Choroid plexus epithelial cell (primary cell): ENCODE measurements around the gene BAHD1.

ENCODE experiments used
- DNase-seq: peaks from one replicate; pipeline ENCODE4 v3.0.0-alpha.2; 2010; ENCODE audit warnings: low read depth
- H3K4me3 ChIP-seq: 2 replicates; pipeline ENCODE4 v1.5.1; 2011; ENCODE audit warnings: low read depth, mild to moderate bottlenecking, control low read depth, low read length, moderate library complexity
- CTCF ChIP-seq: conservative IDR thresholded peaks from 2 replicates; pipeline ENCODE4 v1.5.1; 2011; ENCODE audit warnings: low read depth, mild to moderate bottlenecking, control low read depth, inconsistent platforms, low read length, moderate library complexity

Gene BAHD1

GRCh38 chr15:40472171-40472727, 31.5 kb downstream of the BAHD1 start:
- H3K4me3 ChIP-seq: peak overlapping the region; percentile 73
- no peak for TF ChIP-seq CTCF
- DNase-seq: no peak

- no peak overlapping the region for H3K4me3 ChIP-seq
- DNase-seq: no peak
- no peak for TF ChIP-seq CTCF
Measured at GRCh38 chr15:40474581-40474980, 33.8 kb downstream of the BAHD1 start.

- no peak for DNase-seq
- H3K4me3 ChIP-seq: no peak overlapping the region
- no peak for TF ChIP-seq CTCF
Measured at GRCh38 chr15:40477642-40478327, 37.0 kb downstream of the BAHD1 start.

- no peak overlapping the region for H3K4me3 ChIP-seq
- no peak for TF ChIP-seq CTCF
- no peak for DNase-seq
Measured at GRCh38 chr15:40479024-40479423, 38.3 kb downstream of the BAHD1 start.

- DNase-seq: no peak
- H3K4me3 ChIP-seq: no peak overlapping the region
- no peak for TF ChIP-seq CTCF
Measured at GRCh38 chr15:40481341-40482074, 40.8 kb downstream of the BAHD1 start.

GRCh38 chr15:40483919-40484318, 43.2 kb downstream of the BAHD1 start:
- no peak for TF ChIP-seq CTCF
- H3K4me3 ChIP-seq: no peak overlapping the region
- DNase-seq: no peak
